Neural cell (in vitro differentiated cells): ENCODE results near the gene PARP8.

Experiments used
- CTCF ChIP-seq: fragments of 450-650 bp; IDR thresholded peaks from 2 replicates; pipeline ENCODE4 v1.5.1; 2014; ENCODE audit warnings: antibody characterized with exemption, mild to moderate bottlenecking, moderate library complexity; ENCODE audit not compliant: poor library complexity, severe bottlenecking
- EP300 ChIP-seq: fragments of 450-650 bp; conservative IDR thresholded peaks from 2 replicates; pipeline ENCODE4 v1.6.1; 2014; ENCODE audit warnings: antibody characterized with exemption, mild to moderate bottlenecking, moderate library complexity; ENCODE audit not compliant: poor library complexity, severe bottlenecking
- MXI1 ChIP-seq: fragments of 450-650 bp; conservative IDR thresholded peaks from 2 replicates; pipeline ENCODE4 v1.6.1; 2014; ENCODE audit warnings: antibody characterized with exemption, mild to moderate bottlenecking; ENCODE audit not compliant: poor library complexity, severe bottlenecking
- POLR2AphosphoS5 ChIP-seq: IDR thresholded peaks from 2 replicates; pipeline ENCODE4 v1.6.1; 2012
- TAF1 ChIP-seq: IDR thresholded peaks from 2 replicates; pipeline ENCODE4 v1.6.1; 2012; ENCODE audit warnings: low read depth

- TF ChIP-seq POLR2AphosphoS5 (no peak), CTCF (no peak), TAF1 (no peak), EP300 (no peak), MXI1 (no peak)
Observed at GRCh38 chr5:50799596-50799995, 133.2 kb downstream of the PARP8 start.
